Natural killer cell treated with Interleukin-12 subunit alpha and Interleukin-12 subunit beta and Interleukin-15 and Interleukin-18, amount 100 ng/mL, for 72 hours (primary cell): ENCODE data around the gene RARA. TPM values are rescaled to one million over a fixed set of nuclear protein-coding genes. Genes with fewer than 3 reads are reported as not detected.

Source experiments
- ATAC-seq, 2 donors: fragments of 150-1000 bp; cut with Tn5 transposase in 1 of 2; sonication (Bioruptor Pico), chemical (Tn5 transposase) in 1 of 2; 2 replicates each; pipeline ENCODE4 v1.10.0; 2021
- DNase-seq: peaks from one replicate; pipeline ENCODE4 v3.0.0; 2022; ENCODE audit warnings: low spot score
- H3K27ac Mint-ChIP-seq, 2 donors: 1 replicate in 1 of 2; 2 replicates in 1 of 2; pipeline ENCODE4 v1.8.0; 2022; ENCODE audit warnings: mixed read lengths in 2 of 2, mild to moderate bottlenecking in 1 of 2, moderate library complexity in 1 of 2
- H3K27me3 Mint-ChIP-seq, 2 donors: 1 replicate in 1 of 2; 2 replicates in 1 of 2; pipeline ENCODE4 v1.8.0; 2022; ENCODE audit warnings: mixed read lengths in 2 of 2
- H3K36me3 Mint-ChIP-seq: one replicate; pipeline ENCODE4 v1.8.0; 2022; ENCODE audit warnings: mixed read lengths
- H3K4me1 Mint-ChIP-seq, 2 donors: 1 replicate in 1 of 2; 2 replicates in 1 of 2; pipeline ENCODE4 v1.8.0; 2022; ENCODE audit warnings: low read depth in 2 of 2, mixed read lengths in 2 of 2, mild to moderate bottlenecking in 1 of 2
- H3K4me3 Mint-ChIP-seq: one replicate; pipeline ENCODE4 v1.8.0; 2022; ENCODE audit warnings: mixed read lengths
- H3K9me3 Mint-ChIP-seq: 2 replicates; pipeline ENCODE4 v1.8.0; 2022; ENCODE audit warnings: mixed read lengths
- total RNA-seq, 2 donors: library from RNA; stranded (reverse); gene quantifications; one replicate each; pipeline ENCODE4 v1.2.3, GENCODE V29; 2022

Gene RARA
- total RNA-seq, 2 donors from 2014 or later = 26.4 to 37.8 TPM

- no peak for ATAC-seq
- peak overlapping the region in 1 of 2 donors; percentile 77 for H3K27ac Mint-ChIP-seq
- DNase-seq = no peak
- H3K4me3 Mint-ChIP-seq = peak overlapping the region; percentile 30
- no peaks in the 10 kb centered on the region for H3K27me3 Mint-ChIP-seq
- no peaks in the 10 kb centered on the region for H3K36me3 Mint-ChIP-seq
- H3K4me1 Mint-ChIP-seq = peaks cover 79 to 83% of the 10 kb centered on the region in 2 donors
- H3K9me3 Mint-ChIP-seq = no peaks in the 10 kb centered on the region
Observed at GRCh38 chr17:40315206-40315605, 6.2 kb downstream of the RARA start.

- H3K27me3 Mint-ChIP-seq = no peaks in the 10 kb centered on the region
- H3K36me3 Mint-ChIP-seq = no peaks in the 10 kb centered on the region
- H3K4me1 Mint-ChIP-seq = peaks cover 85 to 86% of the 10 kb centered on the region in 2 donors
- peak overlapping the region in 1 of 2 donors; percentile 77 for H3K27ac Mint-ChIP-seq
- no peaks in the 10 kb centered on the region for H3K9me3 Mint-ChIP-seq
- ATAC-seq = no peak
- H3K4me3 Mint-ChIP-seq = peak overlapping the region; percentile 36
- DNase-seq = no peak
Observed at GRCh38 chr17:40315678-40316570, 6.9 kb downstream of the RARA start.

- DNase-seq (no peak), ATAC-seq (no peak)
- H3K36me3 Mint-ChIP-seq = no peaks in the 10 kb centered on the region
- no peaks in the 10 kb centered on the region for H3K9me3 Mint-ChIP-seq
- no peaks in the 10 kb centered on the region for H3K27me3 Mint-ChIP-seq
- peak overlapping the region; percentile 93 for H3K4me3 Mint-ChIP-seq
- H3K27ac Mint-ChIP-seq = peak overlapping the region; percentile 84 to 99
- H3K4me1 Mint-ChIP-seq = peaks cover 79 to 86% of the 10 kb centered on the region in 2 donors
Observed at GRCh38 chr17:40316571-40317344, 7.8 kb downstream of the RARA start.

- peak overlapping the region; percentile 93 for H3K4me3 Mint-ChIP-seq
- peaks cover 79 to 86% of the 10 kb centered on the region in 2 donors for H3K4me1 Mint-ChIP-seq
- no peaks in the 10 kb centered on the region for H3K9me3 Mint-ChIP-seq
- no peaks in the 10 kb centered on the region for H3K27me3 Mint-ChIP-seq
- DNase-seq (no peak), ATAC-seq (no peak)
- H3K27ac Mint-ChIP-seq = peak overlapping the region; percentile 84 to 99
- H3K36me3 Mint-ChIP-seq = no peaks in the 10 kb centered on the region
Observed at GRCh38 chr17:40317345-40317873, 8.4 kb downstream of the RARA start.

GRCh38 chr17:40317880-40318829 lies 9.2 kb downstream of the RARA start:
- Mint-ChIP-seq H3K27me3 (no peaks in the 10 kb centered on the region), H3K36me3 (no peaks in the 10 kb centered on the region), H3K27ac (peak overlapping the region; percentile 98 to 99), H3K4me3 (peak overlapping the region; percentile 93), H3K4me1 (peaks cover 80 to 89% of the 10 kb centered on the region in 2 donors), H3K9me3 (no peaks in the 10 kb centered on the region)
- ATAC-seq (peak; percentile 87 to 90), DNase-seq (peak; percentile 92)

GRCh38 chr17:40318830-40319391 lies 9.9 kb downstream of the RARA start:
- no peaks in the 10 kb centered on the region for H3K27me3 Mint-ChIP-seq
- no peak for ATAC-seq
- peak overlapping the region; percentile 93 for H3K4me3 Mint-ChIP-seq
- peaks cover 80 to 90% of the 10 kb centered on the region in 2 donors for H3K4me1 Mint-ChIP-seq
- H3K27ac Mint-ChIP-seq = peak overlapping the region; percentile 98 to 99
- H3K36me3 Mint-ChIP-seq = no peaks in the 10 kb centered on the region
- no peak for DNase-seq
- no peaks in the 10 kb centered on the region for H3K9me3 Mint-ChIP-seq

- DNase-seq (peak; percentile 74), ATAC-seq (no peak)
- no peaks in the 10 kb centered on the region for H3K36me3 Mint-ChIP-seq
- peak overlapping the region; percentile 93 for H3K4me3 Mint-ChIP-seq
- H3K27me3 Mint-ChIP-seq = no peaks in the 10 kb centered on the region
- H3K4me1 Mint-ChIP-seq = peaks cover 77 to 89% of the 10 kb centered on the region in 2 donors
- H3K27ac Mint-ChIP-seq = peak overlapping the region; percentile 98 to 99
- H3K9me3 Mint-ChIP-seq = no peaks in the 10 kb centered on the region
Observed at GRCh38 chr17:40319651-40320540, 10.9 kb downstream of the RARA start.

- Mint-ChIP-seq H3K27me3 (no peaks in the 10 kb centered on the region), H3K4me1 (peaks cover 82 to 90% of the 10 kb centered on the region in 2 donors), H3K27ac (peak overlapping the region; percentile 98 to 99), H3K36me3 (no peaks in the 10 kb centered on the region), H3K9me3 (no peaks in the 10 kb centered on the region), H3K4me3 (peak overlapping the region; percentile 93)
- ATAC-seq = no peak
- DNase-seq = no peak
Observed at GRCh38 chr17:40320756-40321523, 12.0 kb downstream of the RARA start.

- peak overlapping the region; percentile 98 to 99 for H3K27ac Mint-ChIP-seq
- H3K4me3 Mint-ChIP-seq = peak overlapping the region; percentile 93
- peaks cover 82 to 90% of the 10 kb centered on the region in 2 donors for H3K4me1 Mint-ChIP-seq
- H3K36me3 Mint-ChIP-seq = no peaks in the 10 kb centered on the region
- H3K9me3 Mint-ChIP-seq = no peaks in the 10 kb centered on the region
- ATAC-seq (no peak), DNase-seq (no peak)
- no peaks in the 10 kb centered on the region for H3K27me3 Mint-ChIP-seq
Observed at GRCh38 chr17:40321524-40321929, 12.5 kb downstream of the RARA start.

- H3K27ac Mint-ChIP-seq = peak overlapping the region; percentile 98 to 99
- H3K36me3 Mint-ChIP-seq = no peaks in the 10 kb centered on the region
- peaks cover 84 to 93% of the 10 kb centered on the region in 2 donors for H3K4me1 Mint-ChIP-seq
Observed at GRCh38 chr17:40321961-40322357, 13.0 kb downstream of the RARA start.

More at GRCh38 chr17:40321961-40322357, 13.0 kb downstream of the RARA start:
- no peak for DNase-seq
- ATAC-seq = no peak
- Mint-ChIP-seq H3K27me3 (no peaks in the 10 kb centered on the region), H3K4me3 (peak overlapping the region; percentile 93), H3K9me3 (no peaks in the 10 kb centered on the region)
